G401.6 (cell line): ENCODE results near the gene SF3B4.
"Not testable (repeated sequence)": the region's sequence is repeated elsewhere in the genome, so short reads cannot be mapped to it uniquely, and the experiment has no call there.

ENCODE experiments used
- FAIRE-seq: peaks from 2 replicates; lab custom pipeline; 2012; peaks lifted over from hg19 to GRCh38; lab: Jason Lieb, UNC

SF3B4 gene

DNA sequence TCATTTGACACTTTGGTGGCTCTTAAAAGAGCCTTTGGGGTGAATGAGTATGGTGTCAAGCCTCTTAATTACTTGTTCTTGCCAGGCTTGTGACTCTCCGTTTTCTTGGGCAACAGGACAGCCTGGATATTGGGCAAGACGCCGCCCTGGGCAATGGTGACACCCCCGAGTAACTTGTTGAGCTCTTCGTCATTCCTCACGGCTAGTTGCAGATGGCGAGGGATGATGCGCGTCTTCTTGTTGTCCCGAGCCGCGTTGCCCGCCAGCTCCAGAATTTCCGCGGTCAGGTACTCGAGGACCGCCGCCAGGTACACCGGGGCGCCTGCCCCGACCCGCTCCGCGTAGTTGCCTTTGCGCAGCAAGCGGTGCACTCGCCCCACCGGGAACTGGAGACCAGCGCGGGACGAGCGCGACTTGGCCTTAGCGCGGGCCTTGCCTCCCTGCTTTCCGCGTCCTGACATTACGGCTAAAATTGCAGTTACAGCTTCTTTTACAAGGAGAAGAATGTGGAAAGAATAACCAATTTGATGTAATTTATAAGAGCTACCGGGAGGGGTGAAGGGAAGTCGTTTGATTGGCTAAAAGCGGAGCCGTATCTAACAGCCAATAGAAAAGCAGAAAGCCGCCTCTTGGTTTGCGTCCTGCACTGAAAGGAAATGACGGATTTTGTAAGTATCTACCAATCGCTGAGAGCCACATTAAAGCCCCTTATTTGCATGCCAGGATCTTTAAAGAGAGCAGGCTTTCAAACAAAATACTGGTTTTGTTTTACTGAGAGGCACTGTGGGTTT is 40.0 kb downstream of the SF3B4 start:
- FAIRE-seq, result peak; percentile 98

DNA sequence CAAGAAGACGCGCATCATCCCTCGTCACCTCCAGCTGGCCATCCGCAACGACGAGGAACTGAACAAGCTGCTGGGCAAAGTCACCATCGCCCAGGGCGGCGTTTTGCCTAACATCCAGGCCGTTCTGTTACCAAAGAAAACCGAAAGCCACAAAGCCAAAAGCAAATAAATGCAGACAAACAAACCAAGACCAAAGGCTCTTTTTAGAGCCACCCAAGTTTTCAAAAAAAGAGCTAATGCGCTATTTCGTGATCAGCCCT is 40.5 kb downstream of the SF3B4 start:
- FAIRE-seq, result not testable (repeated sequence)

DNA sequence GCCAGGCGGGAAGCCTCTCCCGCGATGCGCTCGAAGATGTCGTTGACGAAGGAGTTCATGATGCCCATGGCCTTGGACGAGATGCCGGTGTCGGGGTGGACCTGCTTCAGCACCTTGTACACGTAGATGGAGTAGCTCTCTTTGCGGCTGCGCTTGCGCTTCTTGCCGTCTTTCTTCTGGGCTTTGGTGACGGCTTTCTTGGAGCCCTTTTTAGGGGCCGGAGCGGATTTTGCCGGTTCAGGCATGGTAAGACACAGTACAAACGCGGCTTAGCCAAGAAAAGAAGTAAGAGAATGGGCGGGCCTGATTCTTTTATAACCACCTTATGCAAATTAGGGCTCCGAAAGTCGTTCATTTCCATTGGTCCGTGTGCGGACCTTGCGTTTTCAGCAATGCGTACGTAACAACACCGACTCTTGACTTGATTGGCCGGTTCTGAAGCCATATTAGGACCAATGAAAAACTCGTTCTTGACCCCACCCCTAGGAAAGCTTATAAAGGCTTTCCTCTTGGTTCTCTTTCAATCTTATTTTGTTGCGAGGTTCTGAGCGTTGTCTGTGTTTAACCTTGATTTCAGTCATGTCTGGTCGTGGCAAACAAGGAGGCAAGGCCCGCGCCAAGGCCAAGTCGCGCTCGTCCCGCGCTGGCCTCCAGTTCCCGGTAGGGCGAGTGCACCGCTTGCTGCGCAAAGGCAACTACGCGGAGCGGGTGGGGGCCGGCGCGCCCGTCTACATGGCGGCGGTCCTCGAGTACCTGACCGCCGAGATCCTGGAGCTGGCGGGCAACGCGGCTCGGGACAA is 41.0 kb downstream of the SF3B4 start:
- peak; percentile 98 for FAIRE-seq

DNA sequence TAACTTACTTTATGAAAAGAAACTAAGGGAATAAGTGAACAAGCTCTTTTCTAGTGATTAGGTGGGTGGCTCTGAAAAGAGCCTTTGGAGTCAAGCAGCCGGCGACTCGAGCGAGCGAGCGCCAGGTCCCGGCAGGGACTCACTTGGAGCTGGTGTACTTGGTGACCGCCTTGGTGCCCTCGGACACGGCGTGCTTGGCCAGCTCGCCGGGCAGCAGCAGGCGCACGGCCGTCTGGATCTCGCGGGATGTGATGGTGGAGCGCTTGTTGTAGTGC is 41.5 kb downstream of the SF3B4 start:
- FAIRE-seq, result not testable (repeated sequence)

DNA sequence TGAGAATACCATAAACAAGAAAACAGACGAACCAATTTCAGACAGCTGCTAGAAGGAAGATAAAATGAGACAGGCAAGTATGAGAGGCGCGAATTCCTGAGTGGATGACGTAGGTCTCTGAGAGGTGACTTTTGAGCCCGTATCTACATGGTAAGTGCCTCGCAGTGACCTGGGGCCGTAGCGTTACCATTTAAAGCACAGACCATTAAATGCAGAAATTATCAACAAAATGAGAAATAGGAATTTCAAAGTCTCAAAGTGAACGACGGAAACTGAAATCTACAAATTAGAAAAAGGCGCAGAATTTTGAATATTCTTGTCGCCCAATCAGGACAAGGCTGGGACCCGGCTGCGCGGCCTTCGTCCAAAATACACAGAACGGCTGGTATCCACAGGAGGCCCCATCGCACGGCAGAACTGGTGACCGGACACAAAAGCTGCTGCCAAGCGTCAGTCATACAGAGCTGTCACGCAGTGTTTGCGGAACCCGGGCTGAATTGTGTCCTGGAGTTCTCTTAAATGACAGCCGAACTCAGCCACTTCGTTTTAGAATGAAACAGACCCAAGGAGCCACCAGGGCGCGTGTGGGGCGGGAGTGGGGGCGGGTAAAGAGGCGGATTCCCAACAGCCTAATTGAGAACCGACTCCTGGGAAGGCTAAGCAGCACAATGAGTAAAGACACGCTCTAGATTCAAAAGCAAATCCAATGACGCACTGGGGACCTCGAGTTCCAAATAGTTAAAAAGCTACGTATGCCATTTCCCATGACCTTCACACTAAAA is 42.1 kb downstream of the SF3B4 start:
- peak; percentile 82 for FAIRE-seq

DNA sequence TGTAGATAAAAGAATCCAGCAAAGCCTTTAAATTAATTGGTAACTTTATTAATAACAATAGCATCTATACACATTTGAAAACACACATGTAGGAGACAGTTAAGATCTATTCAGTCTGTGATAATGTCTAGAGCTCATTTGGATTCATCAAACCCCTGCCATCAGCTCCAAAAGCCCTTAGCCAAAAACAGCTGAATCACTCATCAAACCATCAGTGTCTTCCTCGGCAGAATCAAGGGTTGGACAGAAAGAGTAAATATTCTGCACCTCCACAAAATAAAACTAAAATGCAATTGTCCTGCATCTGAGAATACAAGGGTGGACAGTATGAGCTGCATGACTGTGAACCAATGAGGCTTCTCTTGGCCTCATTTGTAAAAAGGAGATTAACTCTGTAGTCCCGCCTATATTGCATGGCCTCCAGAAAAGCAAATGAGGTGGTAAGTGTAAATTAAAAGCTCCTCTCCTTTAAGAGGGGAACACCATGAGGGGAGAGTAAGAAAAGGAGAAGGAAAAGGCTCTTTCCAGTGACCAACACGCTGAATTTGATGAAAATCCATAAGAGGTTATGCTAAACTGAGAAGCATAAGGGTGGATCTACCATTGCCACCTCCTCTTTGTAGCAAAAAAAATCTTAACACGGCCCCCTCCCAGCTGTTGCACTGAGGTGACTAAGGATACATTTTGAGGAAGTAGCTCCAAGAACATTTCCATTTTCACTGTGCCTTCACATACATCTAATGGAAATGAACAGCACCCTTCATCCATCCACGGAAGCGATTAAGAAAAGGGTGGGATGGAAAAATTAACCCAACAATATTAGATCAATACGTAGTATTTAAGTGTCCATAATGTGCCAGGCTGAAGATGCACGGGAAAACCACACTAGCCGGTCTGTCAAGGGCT is 42.9 kb downstream of the SF3B4 start:
- FAIRE-seq, result no peak

- no peak for FAIRE-seq
Observed at GRCh38 chr1:149883598-149884247, 43.9 kb downstream of the SF3B4 start.

DNA sequence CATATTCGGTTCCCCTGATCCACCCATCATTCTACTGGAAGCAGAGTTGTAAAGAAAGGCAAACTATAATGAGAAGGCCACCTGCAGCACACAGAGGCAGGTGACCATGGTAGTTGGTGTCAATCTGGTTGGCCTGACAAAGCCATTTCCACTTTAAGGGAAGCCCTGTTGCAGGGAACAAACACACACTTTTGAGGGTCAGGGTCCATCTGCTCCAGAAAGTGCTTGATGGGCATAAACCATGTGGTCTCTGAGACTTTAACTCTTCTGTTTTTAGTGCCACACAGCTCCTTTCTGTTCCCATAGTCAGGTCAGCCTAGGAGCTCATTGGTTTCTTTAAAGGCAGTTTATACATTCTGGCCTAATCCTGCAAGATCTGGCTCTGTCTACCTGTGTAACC is 45.7 kb downstream of the SF3B4 start:
- no peak for FAIRE-seq

DNA sequence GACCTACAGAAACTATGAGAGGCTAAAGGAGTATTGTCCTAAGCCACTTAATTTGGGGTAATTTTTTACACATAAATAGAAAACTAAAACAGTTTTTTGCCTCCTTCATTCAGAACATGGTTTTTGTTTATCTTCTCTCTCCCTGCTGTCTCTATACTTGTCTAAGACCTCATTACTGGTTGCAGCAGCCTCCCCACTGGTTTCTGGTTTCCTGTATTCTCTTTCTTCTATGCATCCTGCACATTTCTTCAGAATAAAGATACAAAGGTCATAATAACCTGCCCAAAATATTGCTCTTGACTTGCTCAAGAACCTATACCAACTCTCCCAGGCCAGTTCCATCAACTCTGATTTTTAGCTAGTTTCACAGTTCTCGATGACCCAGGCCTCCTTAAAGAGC is 48.0 kb downstream of the SF3B4 start:
- FAIRE-seq, result no peak

DNA sequence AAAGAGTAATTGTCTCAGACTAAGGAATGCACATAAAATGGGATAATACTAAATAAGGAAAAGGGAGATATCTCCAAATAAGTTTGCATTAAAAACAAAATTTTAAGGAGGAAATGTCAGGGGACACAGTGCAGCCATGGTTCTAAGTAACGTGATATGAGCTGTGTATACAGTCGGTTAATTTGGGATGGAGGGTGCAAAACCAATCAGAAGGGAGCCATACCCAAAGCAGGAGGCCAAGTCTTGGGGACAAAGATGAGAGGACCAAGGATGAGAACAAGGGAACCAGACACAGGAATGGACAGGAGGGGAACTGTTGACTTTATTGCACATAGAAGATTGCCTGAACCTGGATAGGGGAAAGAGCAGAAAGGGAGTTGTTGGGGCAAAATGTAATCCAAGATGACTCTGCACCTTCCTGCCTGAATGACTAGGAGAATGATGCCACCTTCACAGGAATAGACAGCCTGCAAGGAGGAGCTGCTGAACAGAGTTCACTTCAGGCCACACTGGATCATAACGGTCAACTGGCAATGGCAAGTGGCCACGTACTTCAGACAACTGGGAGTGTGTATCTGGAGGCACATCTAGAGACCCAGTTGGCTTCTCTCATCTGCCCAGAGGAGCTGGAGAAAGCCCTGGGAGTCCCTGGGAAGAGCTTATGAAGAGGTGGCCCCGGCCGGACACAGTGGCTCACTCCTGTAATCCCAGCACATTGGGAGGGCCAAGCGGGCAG is 50.2 kb downstream of the SF3B4 start:
- no peak for FAIRE-seq
